Left cardiac atrium (tissue), 4 donors: ENCODE measurements around the gene SBF1. TPM values are rescaled to one million over a fixed set of nuclear protein-coding genes. Genes with fewer than 3 reads are reported as not detected.
A peak's percentile ranks its signal among the peaks of the same experiment; 100 is the strongest.
"Not testable (repeated sequence)": the region's sequence is repeated elsewhere in the genome, so short reads cannot be mapped to it uniquely, and the experiment has no call there.

Source experiments
- ATAC-seq, 2 donors: fragments of 200-7000 bp; cut with Tn5 transposase; one replicate each; pipeline ENCODE4 v1.9.1; 2020; ENCODE audit warnings: mild to moderate bottlenecking in 2 of 2, moderate library complexity in 2 of 2
- DNase-seq: peaks from one replicate; pipeline ENCODE4 v3.0.0-alpha.2; 2020
- intact Hi-C, 2 donors: fragments of 100-400 bp; cut with DNase I; formaldehyde crosslinking; loops; one replicate each; pipeline versions ENCODE4 v1.14.1 to v1.15.1; 2022 to 2023
- long read RNA-seq: library from polyadenylated mRNA; unstranded; transcript quantifications from one replicate; pipeline ENCODE4 v2.0.0, GENCODE V29; 2021
- total RNA-seq, 2 donors: library from RNA; stranded (reverse); fragmentation: NEBNext Ultra II Directional; extraction: Animal tissue kit (Norgen Biotek cat#: 25700); gene quantifications; one replicate each; pipeline ENCODE4 v1.2.1, GENCODE V29; 2021
- donor health status: DM: no; HTN: yes; CAD: no.
- donor health status: DM: no; HTN: yes; CAD: no; lungs with severe emphysema.
- donor health status: DM: yes; HTN: yes; CAD: no.
- donor health status: Dilated cardiomyopathy.

The SBF1 gene
- total RNA-seq, result 10 to 100 TPM; 44.9 to 54.4 TPM
- long read RNA-seq, partial matches to known transcripts, result 14 of 23 reads
- long read RNA-seq, other reads (novel, unspliced or antisense), result 8 of 23 reads

- DNase-seq, result peak; percentile 94
- intact Hi-C loops, result no loop called here
- ATAC-seq, result peak; percentile 97 to 98
These were observed at the start of gene SBF1 for GRCh38 chr22:50474710-50475651. TSS of gene SBF1 (minus strand) at chr22:50475035. CDS start at chr22:50474840, 195 bp downstream.

GRCh38 chr22:50523806-50524675 is 49.2 kb upstream of the SBF1 start:
- ATAC-seq, result no peak
- intact Hi-C loops, result loop anchor here in 1 of 2 donors (2.0 kb wide), 1 partner anchor 39 kb away; the partner anchor contains the start of gene SYCE3
- no peak for DNase-seq

GRCh38 chr22:50523458-50523805 is 48.6 kb upstream of the SBF1 start:
- intact Hi-C loops, result no loop called here
- DNase-seq (no peak), ATAC-seq (no peak)

- intact Hi-C loops, result no loop called here
- no peak for ATAC-seq
- peak; percentile 26 for DNase-seq
These were observed 48.1 kb upstream of the SBF1 start for GRCh38 chr22:50522806-50523438.

- intact Hi-C loops, result no loop called here
- ATAC-seq (no peak), DNase-seq (no peak)
These were observed 47.5 kb upstream of the SBF1 start for GRCh38 chr22:50522208-50522805.

GRCh38 chr22:50521710-50522109 is 46.9 kb upstream of the SBF1 start:
- ATAC-seq (no peak), DNase-seq (no peak)
- intact Hi-C loops, result no loop called here

- intact Hi-C loops, result no loop called here
- ATAC-seq (no peak), DNase-seq (no peak)
These were observed 46.1 kb upstream of the SBF1 start for GRCh38 chr22:50520826-50521453.

- intact Hi-C loops, DNase-seq, ATAC-seq: not testable (repeated sequence)
These were observed 45.3 kb upstream of the SBF1 start for GRCh38 chr22:50520184-50520583.

GRCh38 chr22:50519151-50519550 is 44.3 kb upstream of the SBF1 start:
- ATAC-seq, result no peak
- no peak for DNase-seq
- intact Hi-C loops, result no loop called here

GRCh38 chr22:50518606-50519005 is 43.8 kb upstream of the SBF1 start:
- intact Hi-C loops, result no loop called here
- no peak for ATAC-seq
- no peak for DNase-seq

- DNase-seq, result no peak
- ATAC-seq, result no peak
- intact Hi-C loops, result no loop called here
These were observed 42.8 kb upstream of the SBF1 start for GRCh38 chr22:50517495-50518260.

- intact Hi-C loops, result no loop called here
- ATAC-seq (no peak), DNase-seq (no peak)
These were observed 42.1 kb upstream of the SBF1 start for GRCh38 chr22:50516891-50517290.

GRCh38 chr22:50516068-50516467 is 41.2 kb upstream of the SBF1 start:
- intact Hi-C loops, result no loop called here
- DNase-seq, result no peak
- no peak for ATAC-seq

GRCh38 chr22:50513175-50513574 is 38.3 kb upstream of the SBF1 start:
- ATAC-seq, result no peak
- intact Hi-C loops, result no loop called here
- no peak for DNase-seq

GRCh38 chr22:50508897-50509296 is 34.1 kb upstream of the SBF1 start:
- DNase-seq, result no peak
- ATAC-seq, result no peak
- intact Hi-C loops, result loop anchor here in 1 of 2 donors (10.0 kb wide), 1 partner anchor 264 kb away; the partner anchor contains the start of gene TUBGCP6

GRCh38 chr22:50507991-50508884 is 33.4 kb upstream of the SBF1 start, which contains the start of gene NCAPH2:
TSS of gene NCAPH2 (plus strand) at chr22:50508224. CDS start at chr22:50508338, 114 bp downstream.
- ATAC-seq (peak; percentile 80 to 85), DNase-seq (peak; percentile 96)
- intact Hi-C loops, result loop anchor here in 1 of 2 donors (10.0 kb wide), 1 partner anchor 263 kb away; the partner anchor contains the start of gene TUBGCP6
